Suprapubic skin (tissue), 4 donors: ENCODE data around the gene IGFLR1. TPM values are rescaled to one million over a fixed set of nuclear protein-coding genes. Genes with fewer than 3 reads are reported as not detected.
A peak's percentile ranks its signal among the peaks of the same experiment; 100 is the strongest.

ENCODE experiments used
- DNase-seq, 2 donors: peaks; one replicate each; pipeline ENCODE4 v3.0.0-alpha.2; 2019; ENCODE audit warnings: low spot score in 2 of 2
- H3K27ac ChIP-seq: fragments of 200-600 bp; sonication (generic); one replicate; pipeline ENCODE4 v1.5.1; 2019
- H3K27me3 ChIP-seq: fragments of 200-600 bp; sonication (generic); one replicate; pipeline ENCODE4 v1.5.1; 2019
- H3K36me3 ChIP-seq: fragments of 200-600 bp; sonication (generic); one replicate; pipeline ENCODE4 v1.5.1; 2019
- H3K4me1 ChIP-seq: fragments of 200-600 bp; sonication (generic); one replicate; pipeline ENCODE4 v1.5.1; 2019
- H3K4me3 ChIP-seq: fragments of 200-600 bp; sonication (generic); one replicate; pipeline ENCODE4 v1.5.1; 2019; ENCODE audit warnings: mild to moderate bottlenecking
- H3K9me3 ChIP-seq: fragments of 200-600 bp; sonication (generic); one replicate; pipeline ENCODE4 v1.5.1; 2019
- EP300 ChIP-seq: sonication (generic); formaldehyde crosslinking; IDR thresholded peaks from one replicate; pipeline ENCODE4 v1.6.1; 2017; ENCODE audit warnings: antibody characterized with exemption
- POLR2A ChIP-seq, 2 donors: fragments of 450-650 bp; IDR thresholded peaks; one replicate each; pipeline ENCODE4 v1.6.1; 2017; ENCODE audit warnings: antibody characterized with exemption in 2 of 2, mild to moderate bottlenecking in 2 of 2, moderate library complexity in 2 of 2
- POLR2AphosphoS5 ChIP-seq, 3 donors: sonication (generic); formaldehyde crosslinking; IDR thresholded peaks; one replicate each; pipeline ENCODE4 v1.6.1; 2017; ENCODE audit warnings: antibody characterized with exemption in 3 of 3
- WGBS: methylation state at CpG from one replicate; pipeline ENCODE4 v1.1.5; 2018; 5-methylcytosine and 5-hydroxymethylcytosine counted together
- total RNA-seq, 4 donors: library from RNA; depleted of rRNA; stranded (reverse); fragments of >200 nt; gene quantifications; one replicate each; pipeline ENCODE4 v1.1.0, GENCODE V29; 2016
- TF ChIP-seq, protein P1 (sequence below), 2 donors: fragments of 200-600 bp in 1 of 2; fragments of 450-650 bp in 1 of 2; sonication (generic) in 1 of 2; IDR thresholded peaks; one replicate each; pipeline ENCODE4 v1.5.1; 2016 to 2019; ENCODE audit warnings: antibody characterized with exemption in 2 of 2, mild to moderate bottlenecking in 1 of 2, moderate library complexity in 1 of 2

The IGFLR1 gene
- total RNA-seq, 4 donors from 2014 or later, result 3.3 to 8.5 (median 6.9) TPM

DNA sequence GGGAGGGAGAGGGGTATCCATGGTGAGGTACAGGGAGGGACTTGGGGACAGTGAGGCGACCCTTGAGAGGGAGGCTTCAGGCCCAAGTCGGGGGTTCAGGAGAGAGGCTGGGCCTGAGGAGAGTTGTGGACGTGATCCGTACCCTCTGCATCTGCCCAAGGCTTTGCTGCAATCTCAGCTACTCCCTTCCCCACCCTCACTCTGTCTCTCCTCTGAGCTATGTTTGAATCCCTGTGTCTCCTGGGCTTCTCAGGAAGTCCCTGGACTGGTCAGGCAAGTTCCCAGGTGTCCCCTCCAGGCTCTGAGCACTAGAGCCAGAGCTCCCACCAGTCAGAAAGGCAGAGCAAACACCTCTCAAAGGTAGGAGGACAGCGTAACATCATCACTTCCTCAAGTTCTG, 7.9 kb upstream of the IGFLR1 start:
- Histone ChIP-seq H3K4me1 (peaks cover 40% of the 10 kb centered on the region), H3K27ac (no peak overlapping the region), H3K27me3 (no peaks in the 10 kb centered on the region), H3K4me3 (no peak overlapping the region), H3K9me3 (no peaks in the 10 kb centered on the region), H3K36me3 (peaks cover 25% of the 10 kb centered on the region)
- DNase-seq, result no peak
- 82% methylated on average over 5 of the region's 5 CpGs for WGBS
- TF ChIP-seq, protein P1, sequence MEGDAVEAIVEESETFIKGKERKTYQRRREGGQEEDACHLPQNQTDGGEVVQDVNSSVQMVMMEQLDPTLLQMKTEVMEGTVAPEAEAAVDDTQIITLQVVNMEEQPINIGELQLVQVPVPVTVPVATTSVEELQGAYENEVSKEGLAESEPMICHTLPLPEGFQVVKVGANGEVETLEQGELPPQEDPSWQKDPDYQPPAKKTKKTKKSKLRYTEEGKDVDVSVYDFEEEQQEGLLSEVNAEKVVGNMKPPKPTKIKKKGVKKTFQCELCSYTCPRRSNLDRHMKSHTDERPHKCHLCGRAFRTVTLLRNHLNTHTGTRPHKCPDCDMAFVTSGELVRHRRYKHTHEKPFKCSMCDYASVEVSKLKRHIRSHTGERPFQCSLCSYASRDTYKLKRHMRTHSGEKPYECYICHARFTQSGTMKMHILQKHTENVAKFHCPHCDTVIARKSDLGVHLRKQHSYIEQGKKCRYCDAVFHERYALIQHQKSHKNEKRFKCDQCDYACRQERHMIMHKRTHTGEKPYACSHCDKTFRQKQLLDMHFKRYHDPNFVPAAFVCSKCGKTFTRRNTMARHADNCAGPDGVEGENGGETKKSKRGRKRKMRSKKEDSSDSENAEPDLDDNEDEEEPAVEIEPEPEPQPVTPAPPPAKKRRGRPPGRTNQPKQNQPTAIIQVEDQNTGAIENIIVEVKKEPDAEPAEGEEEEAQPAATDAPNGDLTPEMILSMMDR (IDR thresholded peaks at IDR 0.05), result no peak
- no peak for TF ChIP-seq POLR2A (IDR thresholded peaks at IDR 0.05)
- no peak for TF ChIP-seq EP300

DNA sequence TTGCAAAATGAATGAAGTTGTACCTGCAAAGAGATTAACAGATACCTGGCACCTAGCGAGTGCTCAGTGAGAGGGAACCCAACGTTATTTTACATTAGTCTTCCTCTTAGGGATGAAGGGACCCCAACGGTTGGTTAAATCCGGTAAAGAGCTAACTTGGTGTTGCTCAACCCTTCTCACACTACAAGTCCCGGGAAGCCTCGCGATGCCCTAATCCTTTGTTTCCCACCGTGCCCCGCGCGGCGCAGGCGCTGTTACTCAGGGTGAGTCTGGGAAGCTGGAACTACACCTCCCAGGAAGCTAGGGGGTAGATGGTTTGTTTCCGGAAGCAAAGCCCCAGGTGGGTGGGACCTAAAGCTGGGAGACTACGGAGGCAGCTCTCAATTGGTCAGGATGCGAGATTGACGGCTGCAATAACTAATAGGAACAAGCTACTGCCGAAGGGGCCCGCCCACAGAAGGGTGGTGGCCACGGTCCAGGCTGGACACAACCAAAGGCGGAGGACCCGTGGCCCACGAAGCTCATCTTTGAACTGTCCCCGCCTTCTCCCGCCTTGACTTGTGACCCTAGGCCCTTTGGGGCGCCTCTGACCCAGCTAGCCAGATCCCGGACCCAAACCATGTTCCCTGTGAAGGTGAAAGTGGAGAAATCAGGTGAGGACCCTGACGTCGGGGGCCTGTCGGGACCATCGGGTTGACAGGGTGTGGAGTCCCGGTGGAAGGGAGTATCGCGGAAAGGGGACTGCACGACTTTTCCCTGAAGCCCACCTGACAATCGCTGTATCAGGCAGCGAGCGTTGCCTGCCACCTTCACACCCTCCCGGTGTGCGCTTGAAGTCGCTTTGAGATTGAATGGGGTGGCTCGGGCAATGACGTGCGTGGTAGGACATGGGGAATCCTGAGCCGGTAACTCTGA, 6.1 kb upstream of the IGFLR1 start, which contains the start of gene LIN37:
LIN37 (plus strand) TSS at position 471 of the 915 bp plus-strand sequence; CDS start at position 620, 149 bp downstream.
- TF ChIP-seq POLR2A (IDR thresholded peaks at IDR 0.05) (peak; percentile 71 to 78), POLR2AphosphoS5 (IDR thresholded peaks at IDR 0.05) (peak in 1 of 3 donors; percentile 59), EP300 (no peak)
- TF ChIP-seq, protein P1 (IDR thresholded peaks at IDR 0.05), result no peak
- WGBS, result under 1% methylated on average over 38 of the region's 45 CpGs

DNA sequence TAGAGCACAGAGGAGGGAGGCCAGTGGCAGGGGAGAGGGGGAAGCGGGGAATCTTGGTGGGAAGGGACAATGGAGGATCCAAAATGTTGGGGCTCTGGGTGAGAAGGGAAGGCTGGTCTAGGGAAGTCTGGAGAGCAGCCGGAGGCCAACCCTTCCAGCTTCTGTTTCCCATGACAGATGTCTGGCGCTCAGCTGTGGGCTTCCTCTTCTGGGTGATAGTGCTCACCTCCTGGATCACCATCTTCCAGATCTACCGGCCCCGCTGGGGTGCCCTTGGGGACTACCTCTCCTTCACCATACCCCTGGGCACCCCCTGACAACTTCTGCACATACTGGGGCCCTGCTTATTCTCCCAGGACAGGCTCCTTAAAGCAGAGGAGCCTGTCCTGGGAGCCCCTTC, 4.3 kb upstream of the IGFLR1 start:
- H3K36me3 ChIP-seq, result peaks cover 5% of the 10 kb centered on the region
- H3K27me3 ChIP-seq, result no peaks in the 10 kb centered on the region
- H3K4me3 ChIP-seq, result peak overlapping the region; percentile 86
- H3K9me3 ChIP-seq, result no peaks in the 10 kb centered on the region
- no peak for TF ChIP-seq EP300
- TF ChIP-seq, protein P1 (IDR thresholded peaks at IDR 0.05), result no peak
- no peak for TF ChIP-seq POLR2AphosphoS5 (IDR thresholded peaks at IDR 0.05)
- TF ChIP-seq POLR2A (IDR thresholded peaks at IDR 0.05), result no peak
- H3K27ac ChIP-seq, result no peak overlapping the region
- no peak for DNase-seq
- 74% methylated on average over 5 of the region's 5 CpGs for WGBS
- H3K4me1 ChIP-seq, result peaks cover 44% of the 10 kb centered on the region

More for the DNA sequence above, 6.1 kb upstream of the IGFLR1 start, which contains the start of gene LIN37:
- Histone ChIP-seq H3K9me3 (no peaks in the 10 kb centered on the region), H3K27me3 (no peaks in the 10 kb centered on the region), H3K4me1 (peaks cover 44% of the 10 kb centered on the region), H3K36me3 (peaks cover 16% of the 10 kb centered on the region), H3K27ac (peak within 1 kb of the TSS; percentile 34), H3K4me3 (peak within 1 kb of the TSS; percentile 59)
- peak; percentile 99 to 100 for DNase-seq

DNA sequence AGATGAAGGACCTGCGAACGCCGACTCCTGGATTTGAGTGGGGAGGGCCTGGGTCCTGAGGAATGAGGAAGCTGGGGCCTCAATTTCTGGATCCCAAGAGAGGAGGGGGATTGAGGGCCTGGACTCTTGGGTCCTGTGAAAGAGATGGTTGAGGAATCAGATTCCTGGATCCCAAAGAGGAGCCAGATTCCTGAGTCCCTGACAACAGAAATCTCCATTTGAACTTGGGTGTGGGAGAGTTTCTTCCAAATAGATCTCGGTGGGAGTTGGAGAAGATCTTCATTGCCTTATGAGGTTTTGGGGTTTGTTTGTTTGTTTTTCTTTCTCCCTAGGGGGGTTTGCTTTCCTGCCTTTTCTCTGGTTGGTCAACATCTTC, 3.8 kb upstream of the IGFLR1 start:
- 12% methylated on average over 4 of the region's 4 CpGs for WGBS
- H3K4me1 ChIP-seq, result peaks cover 47% of the 10 kb centered on the region

More for the DNA sequence above, 3.8 kb upstream of the IGFLR1 start:
- peak overlapping the region; percentile 100 for H3K27ac ChIP-seq
- H3K36me3 ChIP-seq, result peaks cover 5% of the 10 kb centered on the region
- TF ChIP-seq, protein P1 (IDR thresholded peaks at IDR 0.05), result no peak
- TF ChIP-seq POLR2AphosphoS5 (IDR thresholded peaks at IDR 0.05) (no peak), EP300 (no peak), POLR2A (IDR thresholded peaks at IDR 0.05) (no peak)
- DNase-seq, result no peak
- H3K9me3 ChIP-seq, result no peaks in the 10 kb centered on the region
- peak overlapping the region; percentile 86 for H3K4me3 ChIP-seq
- no peaks in the 10 kb centered on the region for H3K27me3 ChIP-seq
